Measurements from ENCODE around the gene HMGA1. TPM values are rescaled to one million over a fixed set of nuclear protein-coding genes. Genes with fewer than 3 reads are reported as not detected.
"Not testable (repeated sequence)": the region's sequence is repeated elsewhere in the genome, so short reads cannot be mapped to it uniquely, and the experiment has no call there.

HMGA1 gene
- polyA plus RNA-seq, 3 donors = 11.4 to 37.9 (median 17.6) TPM

DNA sequence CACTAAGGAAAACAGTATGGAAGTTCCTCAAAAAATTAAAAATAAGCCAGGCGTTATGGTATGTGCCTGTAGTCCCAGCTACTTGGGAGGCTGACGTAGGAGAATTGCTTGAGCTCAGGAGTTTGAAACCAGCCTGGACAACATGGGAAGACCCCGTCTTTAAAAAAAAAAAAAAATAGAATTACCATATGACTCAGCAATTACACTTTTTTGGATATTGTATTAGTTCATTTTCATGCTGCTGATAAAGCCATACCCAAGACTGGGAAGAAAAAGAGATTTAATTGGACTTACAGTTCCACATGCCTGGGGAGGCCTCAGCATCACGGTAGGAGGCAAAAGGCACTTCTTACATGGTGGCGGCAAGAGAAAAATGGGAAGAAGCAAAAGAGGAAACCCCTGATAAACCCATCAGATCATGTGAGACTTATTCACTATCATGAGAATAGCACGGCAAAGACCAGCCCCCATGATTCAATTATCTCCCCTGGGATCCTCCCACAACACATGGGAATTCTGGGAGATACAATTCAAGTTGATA is 22.9 kb downstream of the HMGA1 start:
- peaks cover 9 to 17% of the 10 kb centered on the region in 2 donors for H3K36me3 Mint-ChIP-seq
- no peak overlapping the region for H3K4me3 Mint-ChIP-seq
- DNase-seq = peak in 1 of 3 donors; percentile 45
- no peaks in the 10 kb centered on the region for H3K36me3 ChIP-seq (replicated peaks in 1 of 2; ENCODE audit: control insufficient read depth in 1 of 2, insufficient read depth in 2 of 2, low read length in 2 of 2)
- H3K9me3 Mint-ChIP-seq = peaks cover 20 to 50% (median 36%) of the 10 kb centered on the region in 7 donors
- no peaks in the 10 kb centered on the region for H4K20me1 ChIP-seq (ENCODE audit: insufficient read depth, low read length)
- no peak overlapping the region for H3K4me3 ChIP-seq (replicated peaks in 1 of 3; ENCODE audit: low read depth in 2 of 3, low read length in 3 of 3)
- no peak overlapping the region for H3K27ac ChIP-seq (ENCODE audit: low read depth in 1 of 2, low read length in 2 of 2)
- H3K27ac Mint-ChIP-seq = peak overlapping the region in 3 of 7 donors; percentile 6 to 84 (median 15)
- H2AFZ ChIP-seq (ENCODE audit: insufficient read depth, low read depth, low read length, poor library complexity, severe bottlenecking) = no peak overlapping the region
- TF ChIP-seq, protein P1, sequence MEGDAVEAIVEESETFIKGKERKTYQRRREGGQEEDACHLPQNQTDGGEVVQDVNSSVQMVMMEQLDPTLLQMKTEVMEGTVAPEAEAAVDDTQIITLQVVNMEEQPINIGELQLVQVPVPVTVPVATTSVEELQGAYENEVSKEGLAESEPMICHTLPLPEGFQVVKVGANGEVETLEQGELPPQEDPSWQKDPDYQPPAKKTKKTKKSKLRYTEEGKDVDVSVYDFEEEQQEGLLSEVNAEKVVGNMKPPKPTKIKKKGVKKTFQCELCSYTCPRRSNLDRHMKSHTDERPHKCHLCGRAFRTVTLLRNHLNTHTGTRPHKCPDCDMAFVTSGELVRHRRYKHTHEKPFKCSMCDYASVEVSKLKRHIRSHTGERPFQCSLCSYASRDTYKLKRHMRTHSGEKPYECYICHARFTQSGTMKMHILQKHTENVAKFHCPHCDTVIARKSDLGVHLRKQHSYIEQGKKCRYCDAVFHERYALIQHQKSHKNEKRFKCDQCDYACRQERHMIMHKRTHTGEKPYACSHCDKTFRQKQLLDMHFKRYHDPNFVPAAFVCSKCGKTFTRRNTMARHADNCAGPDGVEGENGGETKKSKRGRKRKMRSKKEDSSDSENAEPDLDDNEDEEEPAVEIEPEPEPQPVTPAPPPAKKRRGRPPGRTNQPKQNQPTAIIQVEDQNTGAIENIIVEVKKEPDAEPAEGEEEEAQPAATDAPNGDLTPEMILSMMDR (IDR thresholded peaks at IDR 0.05) = no peak
- H3K4me1 Mint-ChIP-seq = no peaks in the 10 kb centered on the region
- peaks cover 36 to 55% of the 10 kb centered on the region in 2 donors for H3K9me3 ChIP-seq (replicated peaks in 1 of 2; ENCODE audit: control insufficient read depth in 1 of 2, insufficient read depth in 1 of 2, low read length in 2 of 2)
- H3K9ac ChIP-seq (ENCODE audit: insufficient read depth, low read length, poor library complexity, severe bottlenecking) = no peak overlapping the region
- peaks cover 0 to 5% (median 0%) of the 10 kb centered on the region in 3 donors for H3K27me3 Mint-ChIP-seq (ENCODE audit: low read depth in 3 of 3)
- WGBS (ENCODE audit: insufficient coverage) = 100% methylated on average over 2 of the region's 6 CpGs
- intact Hi-C loops (cut with micrococcal nuclease) = loop anchor here (5.0 to 10.0 kb wide), 2 partner anchors 45 to 143 kb away; no protein-coding TSS in a partner anchor
- no peaks in the 10 kb centered on the region for H3K27me3 ChIP-seq (ENCODE audit: control insufficient read depth in 2 of 2, insufficient read depth in 2 of 2, low read length in 2 of 2)
- no peaks in the 10 kb centered on the region for H3K79me2 ChIP-seq (ENCODE audit: insufficient read depth, low read length)
- H3K4me2 ChIP-seq (replicated peaks; ENCODE audit: extremely low read depth, low read length, poor library complexity, severe bottlenecking) = no peak overlapping the region
- no peaks in the 10 kb centered on the region for H3K4me1 ChIP-seq (ENCODE audit: control insufficient read depth in 1 of 2, insufficient read depth in 2 of 2, low read length in 2 of 2)

DNA sequence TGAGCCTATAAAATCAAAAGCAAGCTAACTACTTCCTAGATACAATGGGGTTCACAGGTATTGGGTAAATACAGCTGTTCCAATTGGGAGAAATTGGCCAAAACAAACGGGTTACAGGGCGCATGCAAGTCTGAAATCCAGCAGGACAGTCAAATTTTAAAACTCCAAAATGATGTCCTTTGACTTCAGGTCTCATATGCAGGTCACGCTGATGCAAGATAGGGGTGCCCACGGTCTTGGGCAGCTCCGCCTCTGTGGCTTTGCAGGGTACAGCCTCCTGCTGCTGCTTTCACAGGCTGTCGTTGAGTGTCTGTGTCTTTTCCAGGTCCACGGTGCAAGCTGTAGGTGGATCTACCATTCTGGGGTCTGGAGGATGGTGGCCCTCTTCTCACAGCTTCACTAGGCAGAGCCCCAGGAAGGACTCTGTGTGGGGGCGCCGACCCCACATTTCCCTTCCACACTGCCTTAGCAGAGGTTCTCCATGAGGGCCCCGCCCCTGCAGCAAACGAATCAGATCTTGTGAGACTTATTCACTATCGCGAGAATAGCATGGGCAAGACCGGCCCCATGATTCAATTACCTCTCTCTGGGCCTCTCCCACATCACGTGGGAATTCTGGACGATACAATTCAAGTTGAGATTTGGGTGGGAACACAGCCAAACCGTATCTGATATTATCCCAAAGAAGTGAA is 24.0 kb downstream of the HMGA1 start:
- no peaks in the 10 kb centered on the region for H3K36me3 ChIP-seq (replicated peaks in 1 of 2; ENCODE audit: control insufficient read depth in 1 of 2, insufficient read depth in 2 of 2, low read length in 2 of 2)
- H3K27me3 ChIP-seq (ENCODE audit: control insufficient read depth in 2 of 2, insufficient read depth in 2 of 2, low read length in 2 of 2) = no peaks in the 10 kb centered on the region
- no peak overlapping the region for H3K9ac ChIP-seq (ENCODE audit: insufficient read depth, low read length, poor library complexity, severe bottlenecking)
- H3K9me3 ChIP-seq (replicated peaks in 1 of 2; ENCODE audit: control insufficient read depth in 1 of 2, insufficient read depth in 1 of 2, low read length in 2 of 2) = peaks cover 36 to 55% of the 10 kb centered on the region in 2 donors
- Mint-ChIP-seq H3K9me3 (peaks cover 20 to 53% (median 36%) of the 10 kb centered on the region in 7 donors), H3K27ac (no peak overlapping the region), H3K4me1 (no peaks in the 10 kb centered on the region), H3K4me3 (no peak overlapping the region), H3K36me3 (peaks cover 9 to 20% of the 10 kb centered on the region in 2 donors), H3K27me3 (ENCODE audit: low read depth in 3 of 3) (peaks cover 0 to 5% (median 0%) of the 10 kb centered on the region in 3 donors)
- WGBS (ENCODE audit: insufficient coverage) = 94% methylated on average over 4 of the region's 17 CpGs
- H4K20me1 ChIP-seq (ENCODE audit: insufficient read depth, low read length) = no peaks in the 10 kb centered on the region
- intact Hi-C loops (cut with micrococcal nuclease) = loop anchor here in 1 of 2 donors (5.0 kb wide), 1 partner anchor 142 kb away; no protein-coding TSS in a partner anchor
- no peak overlapping the region for H3K4me2 ChIP-seq (replicated peaks; ENCODE audit: extremely low read depth, low read length, poor library complexity, severe bottlenecking)
- H3K27ac ChIP-seq (ENCODE audit: low read depth in 1 of 2, low read length in 2 of 2) = no peak overlapping the region
- no peaks in the 10 kb centered on the region for H3K4me1 ChIP-seq (ENCODE audit: control insufficient read depth in 1 of 2, insufficient read depth in 2 of 2, low read length in 2 of 2)
- no peak for DNase-seq
- TF ChIP-seq, protein P1 (IDR thresholded peaks at IDR 0.05) = no peak
- H2AFZ ChIP-seq (ENCODE audit: insufficient read depth, low read depth, low read length, poor library complexity, severe bottlenecking) = no peak overlapping the region
- no peak overlapping the region for H3K4me3 ChIP-seq (replicated peaks in 1 of 3; ENCODE audit: low read depth in 2 of 3, low read length in 3 of 3)
- no peaks in the 10 kb centered on the region for H3K79me2 ChIP-seq (ENCODE audit: insufficient read depth, low read length)

DNA sequence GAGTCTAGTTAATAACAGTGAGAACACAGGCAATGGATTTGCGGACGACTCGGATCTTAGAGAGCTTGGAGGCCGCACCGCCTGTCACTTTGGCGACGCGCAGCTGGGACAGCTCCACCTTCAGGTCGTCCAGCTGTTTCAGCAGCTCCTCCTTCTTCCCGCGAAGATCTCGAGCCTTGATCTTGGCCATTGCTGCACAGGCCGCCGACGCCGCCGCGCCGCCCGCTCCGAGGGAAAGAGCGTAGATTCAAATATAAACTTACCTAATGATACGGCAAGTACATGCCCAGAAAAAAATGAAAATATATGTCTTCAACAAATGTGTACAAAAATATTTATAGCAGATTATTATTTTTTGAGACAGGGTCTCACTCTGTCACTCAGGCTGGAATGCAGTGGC is 26.8 kb downstream of the HMGA1 start:
- peaks cover 9 to 20% of the 10 kb centered on the region in 2 donors for H3K36me3 Mint-ChIP-seq
- H3K36me3 ChIP-seq (replicated peaks in 1 of 2; ENCODE audit: control insufficient read depth in 1 of 2, insufficient read depth in 2 of 2, low read length in 2 of 2); H3K27ac Mint-ChIP-seq; H3K79me2 ChIP-seq (ENCODE audit: insufficient read depth, low read length); DNase-seq; H3K27me3 Mint-ChIP-seq (ENCODE audit: low read depth in 3 of 3); H3K4me3 ChIP-seq (replicated peaks in 1 of 3; ENCODE audit: low read depth in 2 of 3, low read length in 3 of 3); H3K4me1 Mint-ChIP-seq; H2AFZ ChIP-seq (ENCODE audit: insufficient read depth, low read depth, low read length, poor library complexity, severe bottlenecking); H3K4me1 ChIP-seq (ENCODE audit: control insufficient read depth in 1 of 2, insufficient read depth in 2 of 2, low read length in 2 of 2); H3K27ac ChIP-seq (ENCODE audit: low read depth in 1 of 2, low read length in 2 of 2); H3K4me2 ChIP-seq (replicated peaks; ENCODE audit: extremely low read depth, low read length, poor library complexity, severe bottlenecking); H3K9ac ChIP-seq (ENCODE audit: insufficient read depth, low read length, poor library complexity, severe bottlenecking); H4K20me1 ChIP-seq (ENCODE audit: insufficient read depth, low read length); H3K4me3 Mint-ChIP-seq; H3K27me3 ChIP-seq (ENCODE audit: control insufficient read depth in 2 of 2, insufficient read depth in 2 of 2, low read length in 2 of 2): not testable (repeated sequence)
- H3K9me3 ChIP-seq (replicated peaks in 1 of 2; ENCODE audit: control insufficient read depth in 1 of 2, insufficient read depth in 1 of 2, low read length in 2 of 2) = peaks cover 36 to 51% of the 10 kb centered on the region in 2 donors
- WGBS (ENCODE audit: insufficient coverage) = 97% methylated on average over 11 of the region's 23 CpGs
- peaks cover 20 to 53% (median 38%) of the 10 kb centered on the region in 7 donors for H3K9me3 Mint-ChIP-seq
- intact Hi-C loops (cut with micrococcal nuclease) = loop anchor here in 1 of 2 donors (5.0 kb wide), 1 partner anchor 139 kb away; no protein-coding TSS in a partner anchor
